Activated naive CD8-positive, alpha-beta T cell treated with anti-CD3 and anti-CD28 coated beads, Interleukin-2, amount 50 U/mL, for 24 hours (primary cell): ENCODE results near the gene TCF4.

Experiments used
- ATAC-seq: fragments of 150-1000 bp; cut with Tn5 transposase; one replicate; pipeline ENCODE4 v1.10.0; 2021
- DNase-seq: peaks from one replicate; pipeline ENCODE4 v3.0.0; 2021
- H3K27ac Mint-ChIP-seq: one replicate; pipeline ENCODE4 v1.8.0; 2021; ENCODE audit warnings: mild to moderate bottlenecking, mixed read lengths
- H3K27me3 Mint-ChIP-seq: one replicate; pipeline ENCODE4 v1.8.0; 2021; ENCODE audit warnings: mixed read lengths
- H3K36me3 Mint-ChIP-seq: one replicate; pipeline ENCODE4 v1.8.0; 2021; ENCODE audit warnings: low read depth, mixed read lengths
- H3K4me1 Mint-ChIP-seq: one replicate; pipeline ENCODE4 v1.8.0; 2021; ENCODE audit warnings: mixed read lengths
- H3K4me3 Mint-ChIP-seq: one replicate; pipeline ENCODE4 v1.8.0; 2021; ENCODE audit warnings: mild to moderate bottlenecking, moderate library complexity, mixed read lengths
- H3K9me3 Mint-ChIP-seq: one replicate; pipeline ENCODE4 v1.8.0; 2021; ENCODE audit warnings: mixed read lengths

TCF4 gene

GRCh38 chr18:55588111-55588869, at the start of gene TCF4:
TCF4 (minus strand) TSS chr18:55588192; CDS start chr18:55587116, 1,076 bp downstream.
- Mint-ChIP-seq H3K4me3 (peak within 1 kb of the TSS; percentile 88), H3K36me3 (peaks cover 1% of the 10 kb centered on the region), H3K27me3 (peaks cover 50% of the 10 kb centered on the region), H3K27ac (peak within 1 kb of the TSS; percentile 81), H3K9me3 (no peaks in the 10 kb centered on the region), H3K4me1 (peaks cover 28% of the 10 kb centered on the region)
- peak; percentile 30 for DNase-seq
- ATAC-seq, result no peak

- Mint-ChIP-seq H3K9me3 (peaks cover 21% of the 10 kb centered on the region), H3K36me3 (no peaks in the 10 kb centered on the region), H3K4me3 (no peak overlapping the region), H3K27ac (no peak overlapping the region), H3K27me3 (no peaks in the 10 kb centered on the region), H3K4me1 (no peaks in the 10 kb centered on the region)
- ATAC-seq (no peak), DNase-seq (no peak)
Measured at GRCh38 chr18:55637204-55637603, 49.2 kb upstream of the TCF4 start.

- Mint-ChIP-seq H3K36me3 (no peaks in the 10 kb centered on the region), H3K4me1 (no peaks in the 10 kb centered on the region), H3K27me3 (no peaks in the 10 kb centered on the region), H3K9me3 (peaks cover 8% of the 10 kb centered on the region), H3K27ac (no peak overlapping the region), H3K4me3 (no peak overlapping the region)
- ATAC-seq (no peak), DNase-seq (no peak)
Measured at GRCh38 chr18:55635439-55635838, 47.4 kb upstream of the TCF4 start.

DNA sequence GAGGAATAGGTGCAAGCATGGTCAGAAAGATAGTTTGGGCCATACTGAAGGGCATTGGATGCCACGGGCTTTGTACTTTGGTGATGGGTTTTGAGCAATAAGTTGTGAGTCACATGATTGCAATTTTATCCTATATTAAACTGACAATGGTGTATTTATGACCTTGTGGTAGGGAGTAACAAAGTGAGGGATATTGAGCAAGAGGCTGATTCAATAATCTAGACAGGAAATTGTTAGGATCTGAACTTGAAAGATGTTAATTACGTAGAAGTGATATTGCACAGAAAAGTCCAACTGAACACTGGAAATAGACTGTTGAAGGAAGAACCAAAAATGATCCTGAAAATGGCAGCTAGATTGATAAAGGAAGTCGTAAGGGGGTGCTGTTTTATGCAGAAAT, 46.6 kb upstream of the TCF4 start:
- DNase-seq (no peak), ATAC-seq (no peak)
- Mint-ChIP-seq H3K36me3 (no peaks in the 10 kb centered on the region), H3K27ac (no peak overlapping the region), H3K4me3 (no peak overlapping the region), H3K27me3 (no peaks in the 10 kb centered on the region), H3K4me1 (no peaks in the 10 kb centered on the region), H3K9me3 (peaks cover 6% of the 10 kb centered on the region)

DNA sequence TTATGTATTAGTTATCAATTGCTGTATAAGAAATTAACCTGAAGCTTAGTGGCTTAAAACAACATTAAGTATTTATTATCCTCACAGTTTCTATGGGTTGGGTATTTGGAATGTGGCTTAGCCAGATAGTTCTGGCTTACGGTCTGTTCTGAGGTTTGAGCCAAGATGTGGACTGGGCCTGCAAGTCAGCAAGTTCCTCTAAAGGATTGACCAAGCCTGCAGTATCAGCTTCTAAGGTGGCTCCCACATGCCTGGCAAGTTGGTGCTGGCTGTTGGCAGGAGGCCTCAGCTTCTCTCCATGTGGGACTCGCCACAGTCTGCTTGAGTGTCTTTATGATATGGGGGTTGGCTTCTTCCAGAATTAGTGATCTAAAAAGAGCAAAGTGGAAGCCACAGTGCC, 45.0 kb upstream of the TCF4 start:
- DNase-seq, result no peak
- no peak overlapping the region for H3K27ac Mint-ChIP-seq
- peaks cover 6% of the 10 kb centered on the region for H3K9me3 Mint-ChIP-seq
- ATAC-seq, result no peak
- no peaks in the 10 kb centered on the region for H3K27me3 Mint-ChIP-seq
- no peak overlapping the region for H3K4me3 Mint-ChIP-seq
- H3K4me1 Mint-ChIP-seq, result no peaks in the 10 kb centered on the region
- no peaks in the 10 kb centered on the region for H3K36me3 Mint-ChIP-seq

DNA sequence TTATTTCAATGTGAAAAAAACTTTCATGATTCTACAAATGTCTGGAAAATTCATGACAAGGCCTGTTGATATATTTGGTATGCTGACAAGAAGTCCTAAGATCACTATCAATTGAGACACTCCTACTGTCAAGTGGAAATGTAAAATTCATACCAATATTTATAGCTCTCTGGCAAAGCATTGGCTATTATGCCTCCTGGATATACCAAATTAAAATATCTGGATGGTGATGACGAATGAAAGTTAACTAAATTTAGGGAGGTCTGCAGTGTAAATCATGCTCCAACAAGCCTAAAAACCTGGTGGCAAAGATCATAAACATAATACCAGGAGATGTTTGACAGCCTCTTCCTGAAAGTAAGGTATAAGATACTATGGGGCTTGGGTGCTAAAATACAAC, 41.1 kb upstream of the TCF4 start:
- ATAC-seq (no peak), DNase-seq (no peak)
- H3K36me3 Mint-ChIP-seq, result no peaks in the 10 kb centered on the region
- no peaks in the 10 kb centered on the region for H3K4me1 Mint-ChIP-seq
- no peak overlapping the region for H3K27ac Mint-ChIP-seq
- no peaks in the 10 kb centered on the region for H3K9me3 Mint-ChIP-seq
- no peaks in the 10 kb centered on the region for H3K27me3 Mint-ChIP-seq
- no peak overlapping the region for H3K4me3 Mint-ChIP-seq

DNA sequence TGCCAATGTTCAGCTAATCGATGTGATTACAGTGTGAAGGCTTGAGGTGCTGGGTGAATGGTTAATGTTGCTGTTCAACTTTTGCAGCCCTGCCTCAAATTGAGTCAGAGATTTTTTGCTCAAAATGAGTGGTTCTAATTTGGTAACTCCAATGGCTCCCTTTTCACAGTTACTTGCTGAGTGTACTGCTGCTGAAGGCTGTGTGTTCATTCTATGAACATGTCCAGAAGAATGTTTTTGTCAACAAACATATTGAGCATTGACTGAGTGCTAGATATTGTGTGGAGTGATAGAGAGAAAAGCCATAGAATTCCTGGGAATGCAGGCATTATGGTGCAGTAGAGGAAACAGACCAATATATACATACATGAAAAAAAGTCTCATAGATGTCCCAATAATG, 39.0 kb upstream of the TCF4 start:
- no peak for ATAC-seq
- no peak overlapping the region for H3K27ac Mint-ChIP-seq
- H3K9me3 Mint-ChIP-seq, result no peaks in the 10 kb centered on the region
- DNase-seq, result no peak
- H3K36me3 Mint-ChIP-seq, result no peaks in the 10 kb centered on the region
- no peak overlapping the region for H3K4me3 Mint-ChIP-seq
- no peaks in the 10 kb centered on the region for H3K27me3 Mint-ChIP-seq
- H3K4me1 Mint-ChIP-seq, result no peaks in the 10 kb centered on the region

- H3K36me3 Mint-ChIP-seq, result no peaks in the 10 kb centered on the region
- no peak for DNase-seq
- no peak overlapping the region for H3K27ac Mint-ChIP-seq
- no peaks in the 10 kb centered on the region for H3K9me3 Mint-ChIP-seq
- H3K4me3 Mint-ChIP-seq, result no peak overlapping the region
- ATAC-seq, result no peak
- H3K4me1 Mint-ChIP-seq, result no peaks in the 10 kb centered on the region
- H3K27me3 Mint-ChIP-seq, result no peaks in the 10 kb centered on the region
Measured at GRCh38 chr18:55625901-55626300, 37.9 kb upstream of the TCF4 start.

GRCh38 chr18:55623626-55624025, 35.6 kb upstream of the TCF4 start:
- Mint-ChIP-seq H3K27me3 (no peaks in the 10 kb centered on the region), H3K4me3 (no peak overlapping the region), H3K4me1 (no peaks in the 10 kb centered on the region), H3K9me3 (peaks cover 4% of the 10 kb centered on the region), H3K36me3 (no peaks in the 10 kb centered on the region), H3K27ac (no peak overlapping the region)
- ATAC-seq (no peak), DNase-seq (no peak)

DNA sequence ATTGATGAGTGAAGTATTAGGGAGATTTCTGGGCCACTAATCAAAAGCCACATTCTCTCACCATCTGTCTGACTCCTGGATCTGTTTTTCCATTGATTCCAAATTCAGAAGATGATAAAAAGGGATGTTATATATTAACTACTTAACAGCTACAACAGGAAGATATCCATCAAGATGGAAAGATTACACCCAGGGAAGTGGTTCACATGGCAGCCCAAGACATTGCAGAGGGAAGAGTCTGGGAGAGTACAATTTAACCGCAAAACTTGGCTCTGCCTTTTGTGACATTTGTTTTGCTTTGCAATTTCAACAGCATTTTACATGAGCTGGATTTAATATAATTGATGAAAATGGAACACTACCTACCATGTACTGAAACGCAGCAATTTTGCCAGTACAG, 22.5 kb upstream of the TCF4 start:
- Mint-ChIP-seq H3K9me3 (peaks cover 11% of the 10 kb centered on the region), H3K4me3 (no peak overlapping the region), H3K36me3 (no peaks in the 10 kb centered on the region), H3K27ac (no peak overlapping the region), H3K4me1 (no peaks in the 10 kb centered on the region), H3K27me3 (no peaks in the 10 kb centered on the region)
- DNase-seq, result no peak
- ATAC-seq, result no peak

DNA sequence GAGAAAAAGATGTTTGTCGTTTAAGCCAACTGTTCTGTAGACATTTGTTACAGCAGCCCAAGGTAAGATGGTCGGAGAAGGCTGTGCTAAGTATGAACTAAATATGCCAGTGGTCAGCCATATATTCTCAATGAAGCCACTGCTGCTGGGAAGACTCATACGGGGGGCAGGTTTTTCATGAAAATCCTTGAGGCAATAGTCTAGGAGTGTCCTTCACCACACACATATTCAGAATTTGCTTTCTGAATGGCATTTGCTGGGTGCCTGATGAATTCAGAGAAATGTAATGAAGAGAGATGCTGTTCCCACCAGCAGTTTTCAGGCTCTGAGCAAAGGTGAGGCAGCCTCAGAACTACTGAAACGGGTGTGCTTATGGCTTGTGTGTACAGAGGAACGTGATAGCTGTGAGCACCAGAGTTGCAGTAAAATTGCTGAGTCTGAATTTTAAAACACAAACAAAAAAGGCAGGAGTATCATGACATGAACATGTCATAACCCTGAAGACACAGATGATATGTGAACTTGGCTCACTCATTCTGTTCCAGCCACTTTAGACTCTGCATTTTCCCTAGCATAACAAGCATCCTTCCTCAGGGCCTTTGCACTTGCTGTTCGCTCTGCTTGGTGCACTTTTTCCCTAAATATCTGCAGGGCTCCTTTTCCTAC, 21.3 kb upstream of the TCF4 start:
- Mint-ChIP-seq H3K4me1 (no peaks in the 10 kb centered on the region), H3K27me3 (no peaks in the 10 kb centered on the region), H3K9me3 (peaks cover 7% of the 10 kb centered on the region), H3K36me3 (no peaks in the 10 kb centered on the region), H3K27ac (no peak overlapping the region), H3K4me3 (no peak overlapping the region)
- DNase-seq, result no peak
- no peak for ATAC-seq

- Mint-ChIP-seq H3K4me3 (no peak overlapping the region), H3K27ac (no peak overlapping the region), H3K27me3 (no peaks in the 10 kb centered on the region), H3K4me1 (no peaks in the 10 kb centered on the region), H3K36me3 (no peaks in the 10 kb centered on the region), H3K9me3 (peaks cover 3% of the 10 kb centered on the region)
- DNase-seq, result no peak
- no peak for ATAC-seq
Measured at GRCh38 chr18:55608497-55608896, 20.5 kb upstream of the TCF4 start.

GRCh38 chr18:55607773-55608172, 19.8 kb upstream of the TCF4 start:
- DNase-seq (no peak), ATAC-seq (no peak)
- Mint-ChIP-seq H3K4me3 (no peak overlapping the region), H3K27me3 (no peaks in the 10 kb centered on the region), H3K9me3 (peaks cover 3% of the 10 kb centered on the region), H3K4me1 (no peaks in the 10 kb centered on the region), H3K36me3 (no peaks in the 10 kb centered on the region), H3K27ac (no peak overlapping the region)

GRCh38 chr18:55605733-55606338, 17.8 kb upstream of the TCF4 start:
- no peak for DNase-seq
- Mint-ChIP-seq H3K9me3 (no peaks in the 10 kb centered on the region), H3K4me1 (no peaks in the 10 kb centered on the region), H3K4me3 (no peak overlapping the region), H3K27me3 (no peaks in the 10 kb centered on the region), H3K27ac (no peak overlapping the region), H3K36me3 (no peaks in the 10 kb centered on the region)
- no peak for ATAC-seq

DNA sequence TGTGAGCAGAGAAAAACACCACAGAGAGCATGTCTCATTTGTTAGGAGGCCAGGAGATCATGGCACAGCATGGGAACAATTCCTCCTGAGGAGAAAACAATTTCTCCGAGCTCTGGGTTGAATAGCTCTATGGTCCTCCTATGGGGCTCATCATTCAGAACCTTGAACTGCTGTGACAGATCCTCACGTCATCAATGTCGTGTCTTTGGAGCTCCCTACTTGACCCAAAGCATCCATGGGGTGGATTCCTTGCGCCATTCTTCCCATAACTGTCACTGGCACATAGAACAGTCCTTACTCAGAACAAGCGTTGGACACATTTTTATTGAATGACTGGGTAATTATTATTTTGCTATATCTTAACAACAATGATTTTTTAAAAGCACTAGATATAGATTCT, 15.8 kb upstream of the TCF4 start:
- ATAC-seq (no peak), DNase-seq (no peak)
- Mint-ChIP-seq H3K4me1 (no peaks in the 10 kb centered on the region), H3K4me3 (no peak overlapping the region), H3K9me3 (no peaks in the 10 kb centered on the region), H3K27me3 (no peaks in the 10 kb centered on the region), H3K27ac (no peak overlapping the region), H3K36me3 (no peaks in the 10 kb centered on the region)
